Measurements from ENCODE around the gene PCDH9.

DNA sequence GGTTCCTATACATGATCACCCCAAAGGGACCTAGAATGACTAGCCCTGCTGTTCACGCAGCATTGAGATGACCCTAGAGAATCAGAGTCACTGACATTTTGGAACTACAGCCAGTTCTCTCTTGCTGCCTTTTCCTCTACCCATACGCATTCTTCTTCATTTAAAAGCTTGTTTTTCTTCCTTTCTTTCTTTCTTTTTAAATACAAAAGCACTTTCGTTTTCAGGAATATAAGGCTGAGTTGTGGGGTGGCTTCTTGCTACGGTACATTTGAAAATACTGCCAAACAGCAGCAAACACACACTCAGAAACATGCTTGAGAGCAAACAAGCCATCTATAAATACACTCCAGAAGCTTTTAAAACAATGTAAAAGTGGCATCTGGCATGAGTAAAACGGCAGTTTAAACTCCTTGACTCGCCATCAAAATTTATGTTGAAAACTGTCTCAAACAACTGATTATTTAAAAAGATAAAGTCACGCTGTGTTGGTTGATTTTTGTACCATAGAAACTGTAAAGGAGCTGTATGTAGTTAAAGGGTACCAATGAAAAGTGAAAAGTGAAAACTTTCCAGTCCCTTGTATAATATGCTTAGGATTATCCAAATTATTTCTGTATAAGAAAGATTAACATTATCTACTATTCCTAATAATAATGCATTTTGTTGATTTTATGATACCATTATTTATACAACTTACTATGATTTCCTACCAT lies 95.6 kb downstream of the PCDH9 start:
- TF ChIP-seq SUZ12 (IDR thresholded peaks at IDR 0.05; ENCODE audit: extremely low read depth, insufficient read depth, insufficient read length): no peak
- no peak for TF ChIP-seq ZNF274 (IDR thresholded peaks at IDR 0.05; ENCODE audit: low read depth, low read length)

All from NT2/D1 (cell line).